Keratinocyte (primary cell): Measurements from ENCODE around the gene FAM43B. TPM values are rescaled to one million over a fixed set of nuclear protein-coding genes. Genes with fewer than 3 reads are reported as not detected.
A peak's percentile ranks its signal among the peaks of the same experiment; 100 is the strongest.

Experiments used
- DNase-seq: peaks from one replicate; pipeline ENCODE4 v3.0.0-alpha.2; 2011; ENCODE audit warnings: low read depth, missing footprints, low spot score
- FAIRE-seq: peaks from 2 replicates; lab custom pipeline; 2011; peaks lifted over from hg19 to GRCh38; lab: Jason Lieb, UNC
- H2AFZ ChIP-seq: 2 replicates; pipeline ENCODE4 v1.6.0; 2012; ENCODE audit warnings: low read length, control low read depth, inconsistent platforms; ENCODE audit not compliant: control insufficient read depth
- H3K27ac ChIP-seq: 2 replicates; pipeline ENCODE4 v1.5.1; 2011; ENCODE audit warnings: low read length; ENCODE audit not compliant: control insufficient read depth, insufficient read depth
- H3K27me3 ChIP-seq: 3 replicates; pipeline ENCODE4 v1.6.0; 2011; ENCODE audit warnings: low read length; ENCODE audit not compliant: control insufficient read depth, insufficient read depth; ENCODE audit errors: extremely low read depth
- H3K36me3 ChIP-seq, 2 experiments: 2 replicates in 1 of 2; 3 replicates in 1 of 2; pipeline ENCODE4 v1.5.1; 2011; ENCODE audit warnings: low read length in 2 of 2, mild to moderate bottlenecking in 1 of 2; ENCODE audit not compliant: control insufficient read depth in 2 of 2, insufficient read depth in 2 of 2; ENCODE audit errors: extremely low read depth in 1 of 2
- H3K4me1 ChIP-seq: 3 replicates; pipeline ENCODE4 v1.5.1; 2011; ENCODE audit warnings: low read length; ENCODE audit not compliant: control insufficient read depth, insufficient read depth; ENCODE audit errors: extremely low read depth
- H3K4me2 ChIP-seq: 3 replicates; pipeline ENCODE4 v1.6.0; 2011; ENCODE audit warnings: low read depth, low read length; ENCODE audit not compliant: control insufficient read depth, insufficient read depth; ENCODE audit errors: extremely low read depth
- H3K4me3 ChIP-seq, 3 experiments: fragments of 200-600 bp in 1 of 3; sonication (generic) in 1 of 3; 2 replicates in 2 of 3; 3 replicates in 1 of 3; pipeline ENCODE4 v1.5.1; 2011 to 2016; ENCODE audit warnings: low read length in 3 of 3, mild to moderate bottlenecking in 3 of 3, control low read depth in 2 of 3, inconsistent platforms in 1 of 3, low read depth in 1 of 3, mixed read lengths in 1 of 3, mixed run types in 1 of 3, moderate library complexity in 1 of 3; ENCODE audit not compliant: control insufficient read depth in 2 of 3, insufficient read depth in 2 of 3; ENCODE audit errors: extremely low read depth in 1 of 3
- H3K79me2 ChIP-seq: 2 replicates; pipeline ENCODE4 v1.6.0; 2012; ENCODE audit warnings: low read length; ENCODE audit not compliant: control insufficient read depth, insufficient read depth
- H3K9ac ChIP-seq: 3 replicates; pipeline ENCODE4 v1.6.0; 2011; ENCODE audit warnings: low read length; ENCODE audit not compliant: control insufficient read depth, insufficient read depth; ENCODE audit errors: extremely low read depth
- H3K9me1 ChIP-seq: 3 replicates; pipeline ENCODE4 v1.6.0; 2011; ENCODE audit warnings: low read length; ENCODE audit not compliant: control insufficient read depth, insufficient read depth; ENCODE audit errors: extremely low read depth
- H3K9me3 ChIP-seq: 2 replicates; pipeline ENCODE4 v1.5.1; 2012; ENCODE audit warnings: low read depth, low read length; ENCODE audit not compliant: control insufficient read depth
- H4K20me1 ChIP-seq: 3 replicates; pipeline ENCODE4 v1.6.0; 2011; ENCODE audit warnings: low read length; ENCODE audit not compliant: control insufficient read depth, insufficient read depth; ENCODE audit errors: extremely low read depth
- CTCF ChIP-seq, 3 experiments: IDR thresholded peaks in 1 of 3; conservative IDR thresholded peaks in 1 of 3; optimal IDR thresholded peaks in 1 of 3; 2 replicates in 2 of 3; 3 replicates in 1 of 3; pipeline versions ENCODE3 to v1.5.1; 2011; ENCODE audit warnings: low read length in 3 of 3, mild to moderate bottlenecking in 3 of 3, moderate library complexity in 2 of 3, control low read depth in 1 of 3, inconsistent platforms in 1 of 3; ENCODE audit not compliant: insufficient read depth in 2 of 3; ENCODE audit errors: extremely low read depth in 1 of 3
- EZH2 ChIP-seq: IDR thresholded peaks from one replicate; pipeline ENCODE4 v1.6.1; 2012; ENCODE audit warnings: inconsistent platforms, mild to moderate bottlenecking, low read length, moderate library complexity
- dilution Hi-C: fragments of 300-500 bp; cut with MboI; formaldehyde crosslinking; loops from one replicate; pipeline ENCODE4 v1.7.0; 2020; ENCODE audit warnings: low sequenced_read_pairs; ENCODE audit not compliant: extremely low pct_ligation_motif_present
- polyA plus RNA-seq, 5 experiments: library from polyadenylated mRNA; depleted of rRNA in 3 of 5; stranded (reverse) in 3 of 5; stranded (forward) in 1 of 5; unstranded in 1 of 5; fragments of >200 nt; gene quantifications; 1 replicate in 1 of 5; 2 replicates in 3 of 5; 3 replicates in 1 of 5; pipeline versions ENCODE4 v1.2.1 to v1.2.3, GENCODE V29; 2011 to 2012; ENCODE audit warnings: missing spikeins in 2 of 5, low read depth in 1 of 5, low replicate concordance in 1 of 5

FAM43B gene
- polyA plus RNA-seq, 1 donor (not counting 4 experiments of a cell fraction or from before 2014, with no cell fraction given) = not detected

GRCh38 chr1:20588634-20589225, 36.4 kb downstream of the FAM43B start, which contains the start of gene CDA:
CDA (plus strand) TSS chr1:20589097; CDS start chr1:20589130, 33 bp downstream.
- DNase-seq = peak; percentile 91
- H3K27ac ChIP-seq = peak within 1 kb of the TSS; percentile 53
- no peaks in the 10 kb centered on the region for H3K9me3 ChIP-seq
- peak within 1 kb of the TSS; percentile 12 for H2AFZ ChIP-seq
- TF ChIP-seq CTCF (optimal IDR thresholded peaks at IDR 0.05 in 1 of 3, IDR thresholded peaks at IDR 0.05 in 1 of 3, conservative IDR thresholded peaks at IDR 0.05 in 1 of 3; ENCODE audit: extremely low read depth in 1 of 3, insufficient read depth in 2 of 3, low read length in 3 of 3) = no peak
- TF ChIP-seq EZH2 = no peak
- no peaks in the 10 kb centered on the region for H3K9me1 ChIP-seq
- H4K20me1 ChIP-seq = no peaks in the 10 kb centered on the region
- H3K9ac ChIP-seq = peak within 1 kb of the TSS; percentile 81
- H3K4me1 ChIP-seq = peaks cover 16% of the 10 kb centered on the region
- H3K36me3 ChIP-seq = peaks cover under 1 to 4% of the 10 kb centered on the region in 2 experiments
- H3K4me3 ChIP-seq = peak within 1 kb of the TSS; percentile 62 to 83 (median 75)
- dilution Hi-C loops = no loop called here
- H3K27me3 ChIP-seq = no peaks in the 10 kb centered on the region
- peak; percentile 95 for FAIRE-seq
- peak within 1 kb of the TSS; percentile 98 for H3K4me2 ChIP-seq
- peaks cover 34% of the 10 kb centered on the region for H3K79me2 ChIP-seq

- Histone ChIP-seq H3K27ac (peak overlapping the region; percentile 53), H3K4me2 (peak overlapping the region; percentile 98), H4K20me1 (no peaks in the 10 kb centered on the region), H3K79me2 (peaks cover 37% of the 10 kb centered on the region), H3K4me3 (peak overlapping the region; percentile 62 to 83 (median 75)), H3K27me3 (no peaks in the 10 kb centered on the region), H3K4me1 (peaks cover 16% of the 10 kb centered on the region), H3K9me1 (no peaks in the 10 kb centered on the region), H2AFZ (peak overlapping the region; percentile 12), H3K36me3 (peaks cover 4 to 5% of the 10 kb centered on the region in 2 experiments), H3K9me3 (no peaks in the 10 kb centered on the region), H3K9ac (peak overlapping the region; percentile 81)
- dilution Hi-C loops = no loop called here
- TF ChIP-seq EZH2 (no peak), CTCF (optimal IDR thresholded peaks at IDR 0.05 in 1 of 3, IDR thresholded peaks at IDR 0.05 in 1 of 3, conservative IDR thresholded peaks at IDR 0.05 in 1 of 3; ENCODE audit: extremely low read depth in 1 of 3, insufficient read depth in 2 of 3, low read length in 3 of 3) (no peak)
- FAIRE-seq (peak; percentile 51), DNase-seq (no peak)
Observed at GRCh38 chr1:20589331-20590278, 37.2 kb downstream of the FAM43B start.
